Activated CD8-positive, alpha-beta memory T cell treated with anti-CD3 and anti-CD28 coated beads, Interleukin-2, amount 50 U/mL, for 4 hours (primary cell): ENCODE data around the gene PPP4R4.
"Not testable (repeated sequence)": the region's sequence is repeated elsewhere in the genome, so short reads cannot be mapped to it uniquely, and the experiment has no call there.

ENCODE experiments used
- DNase-seq: peaks from one replicate; pipeline ENCODE4 v3.0.0-alpha.2; 2020

The PPP4R4 gene

GRCh38 chr14:94180655-94181271, 6.6 kb downstream of the PPP4R4 start:
- DNase-seq: no peak

DNA sequence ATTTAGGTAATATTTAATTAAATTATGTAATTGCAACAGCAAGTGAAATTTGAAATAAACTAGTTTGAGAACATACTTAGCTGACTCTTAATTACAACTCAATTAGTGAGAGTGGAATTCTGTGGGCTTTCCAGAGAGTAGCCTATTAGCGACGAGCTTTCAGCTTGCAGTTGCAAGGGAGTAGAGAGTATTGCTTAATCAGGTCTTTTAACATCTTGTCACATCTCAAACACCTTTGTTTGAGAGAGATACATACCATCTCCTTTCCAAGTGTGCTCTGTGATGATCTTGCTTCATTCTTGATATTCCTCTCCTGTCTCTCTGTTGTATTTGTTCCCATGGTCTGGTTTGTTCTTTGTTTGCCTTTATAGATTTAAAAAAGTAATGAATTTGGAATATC, 7.7 kb downstream of the PPP4R4 start:
- DNase-seq: no peak

DNA sequence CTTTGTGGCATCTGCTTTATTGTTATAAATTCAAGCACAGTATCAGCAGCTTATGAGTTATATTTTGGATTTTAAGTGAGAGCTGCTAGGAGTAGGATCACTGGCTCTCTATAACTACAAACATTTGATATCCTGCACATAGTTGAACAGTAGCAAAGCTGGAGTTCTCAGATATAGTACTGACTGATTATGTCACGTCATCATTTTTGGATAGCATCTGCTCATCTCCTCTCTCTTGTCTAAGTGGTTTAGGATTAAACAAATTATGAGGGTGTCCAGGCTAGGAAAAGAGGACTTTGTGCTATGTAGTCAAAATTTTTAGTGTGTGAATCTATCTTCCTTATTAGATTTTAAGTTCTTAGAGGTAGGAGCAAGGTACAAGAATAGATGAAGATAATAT, 18.4 kb downstream of the PPP4R4 start:
- no peak for DNase-seq

DNA sequence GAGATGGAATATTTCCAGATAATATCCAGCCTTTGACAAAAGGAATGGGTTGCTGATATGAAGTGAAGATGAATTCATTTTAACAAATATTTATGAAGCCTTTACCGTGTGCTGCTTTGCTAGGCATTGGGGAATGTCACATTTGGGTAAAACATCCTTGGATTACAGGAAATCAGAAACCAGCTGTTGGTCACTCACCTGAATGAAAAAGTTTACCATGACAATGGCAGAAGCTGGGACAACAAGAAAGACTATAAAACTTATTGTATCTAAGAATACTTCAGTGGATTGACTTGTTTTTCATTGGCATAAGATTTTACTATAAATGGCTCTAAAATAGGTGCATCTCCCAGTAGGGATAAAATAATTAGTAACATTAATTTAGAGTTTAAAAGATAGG, 19.7 kb downstream of the PPP4R4 start:
- DNase-seq: no peak

GRCh38 chr14:94196057-94196456, 21.9 kb downstream of the PPP4R4 start:
- no peak for DNase-seq

DNA sequence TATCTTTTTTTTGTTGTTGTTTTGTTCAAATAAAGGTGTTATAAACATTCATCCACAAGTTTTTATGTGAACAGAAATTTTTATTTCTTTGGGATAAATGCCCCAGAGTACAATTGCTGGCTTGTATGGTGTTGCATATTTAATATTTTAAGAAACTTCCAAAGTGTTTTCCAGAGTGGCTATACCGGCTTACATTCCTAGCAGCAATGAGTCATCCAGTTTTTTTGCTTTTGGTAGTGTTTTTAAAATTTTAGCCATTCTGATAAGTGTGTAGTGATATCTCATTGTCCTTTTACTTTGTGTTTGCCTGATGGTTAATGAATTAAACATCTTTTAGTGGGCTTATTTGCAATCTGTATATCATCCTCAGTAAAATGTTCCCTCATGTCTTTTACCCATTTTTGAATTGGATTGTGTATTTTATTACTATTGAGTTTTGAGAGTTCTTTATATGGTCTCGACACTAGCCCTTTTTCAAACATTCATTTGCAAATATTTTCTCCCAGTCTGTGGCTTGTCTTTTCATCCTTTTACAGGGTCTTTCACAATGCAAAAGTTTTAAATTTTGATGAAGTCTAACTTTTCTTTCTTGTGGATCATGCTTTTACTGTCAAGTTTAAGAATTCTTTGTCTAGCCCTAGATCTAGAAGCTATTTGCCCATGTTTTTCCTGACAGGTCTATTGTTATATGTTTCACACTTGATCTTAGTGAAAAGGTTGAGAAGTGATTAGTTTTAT, 29.5 kb downstream of the PPP4R4 start:
- no peak for DNase-seq

GRCh38 chr14:94213021-94213420, 38.9 kb downstream of the PPP4R4 start:
- DNase-seq: no peak

GRCh38 chr14:94213741-94214140, 39.6 kb downstream of the PPP4R4 start:
- no peak for DNase-seq

GRCh38 chr14:94217116-94217515, 43.0 kb downstream of the PPP4R4 start:
- no peak for DNase-seq

DNA sequence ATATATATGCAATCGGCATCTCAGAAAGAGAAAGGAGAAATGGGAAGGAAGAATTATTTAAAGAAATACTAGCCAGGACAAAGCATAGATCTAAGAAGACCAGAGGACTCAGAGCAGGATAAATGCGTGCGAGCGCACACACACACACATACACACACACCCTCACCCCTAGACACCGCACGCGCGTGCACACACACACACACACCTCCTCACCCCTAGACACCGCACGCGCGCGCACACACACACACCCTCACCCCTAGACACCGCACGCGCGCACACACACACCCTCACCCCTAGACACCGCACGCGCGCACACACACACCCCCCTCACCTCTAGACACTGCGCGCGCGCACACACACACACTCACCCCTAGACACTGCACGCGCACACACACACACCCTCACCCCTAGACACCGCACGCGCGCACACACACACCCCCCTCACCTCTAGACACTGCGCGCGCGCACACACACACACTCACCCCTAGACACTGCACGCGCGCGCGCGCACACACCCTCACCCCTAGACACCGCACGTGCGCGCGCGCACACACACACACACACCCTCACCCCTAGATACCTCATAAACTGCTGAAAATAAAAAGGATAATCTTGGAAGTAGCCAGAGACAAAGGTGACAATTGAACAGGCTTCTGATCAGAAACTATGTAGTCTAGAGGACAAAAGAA, 44.2 kb downstream of the PPP4R4 start:
- not testable (repeated sequence) for DNase-seq

- no peak for DNase-seq
These were observed 49.9 kb downstream of the PPP4R4 start for GRCh38 chr14:94224040-94224439.

DNA sequence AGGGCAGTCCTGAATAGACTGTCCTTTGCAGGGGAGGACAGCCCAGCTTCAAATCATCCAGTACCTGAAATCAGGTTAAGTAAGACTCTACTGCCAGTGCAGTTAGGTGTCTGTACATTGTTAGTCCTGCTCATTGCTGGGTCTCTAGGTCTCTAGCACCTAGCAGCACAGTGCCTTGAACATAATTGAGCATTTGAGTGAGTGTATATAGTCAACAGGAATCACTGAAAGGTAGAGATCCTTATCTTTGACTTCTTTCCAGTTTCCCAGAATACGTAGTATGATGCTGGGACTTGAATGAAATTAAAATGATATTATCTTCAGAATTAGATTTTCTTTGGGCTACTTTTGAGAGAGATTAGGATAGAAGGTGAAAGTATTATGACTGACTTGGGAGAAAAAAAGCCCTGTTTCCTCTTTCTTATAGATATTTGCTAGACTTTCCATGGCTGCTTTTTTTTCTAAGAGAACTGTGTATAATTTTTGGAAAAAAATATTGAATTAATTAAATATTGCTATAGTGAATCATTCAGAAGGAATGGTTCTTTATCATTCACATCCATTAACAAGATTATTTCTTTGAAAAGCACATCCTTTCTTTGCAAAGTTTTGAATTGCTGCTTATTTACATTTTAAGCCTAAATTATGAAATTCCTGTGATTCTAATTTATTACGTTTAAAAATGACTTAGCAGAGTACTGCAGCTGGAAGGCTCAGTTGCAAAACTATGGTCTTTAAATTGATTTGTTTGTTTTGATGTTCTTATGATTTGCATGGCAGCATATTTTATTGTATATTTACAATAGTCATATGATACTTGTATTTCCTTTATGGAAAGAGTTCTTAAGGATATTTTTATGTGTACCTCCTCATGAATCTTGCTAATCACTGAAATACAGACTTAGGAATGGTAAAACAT, 51.6 kb downstream of the PPP4R4 start:
- DNase-seq: no peak

DNA sequence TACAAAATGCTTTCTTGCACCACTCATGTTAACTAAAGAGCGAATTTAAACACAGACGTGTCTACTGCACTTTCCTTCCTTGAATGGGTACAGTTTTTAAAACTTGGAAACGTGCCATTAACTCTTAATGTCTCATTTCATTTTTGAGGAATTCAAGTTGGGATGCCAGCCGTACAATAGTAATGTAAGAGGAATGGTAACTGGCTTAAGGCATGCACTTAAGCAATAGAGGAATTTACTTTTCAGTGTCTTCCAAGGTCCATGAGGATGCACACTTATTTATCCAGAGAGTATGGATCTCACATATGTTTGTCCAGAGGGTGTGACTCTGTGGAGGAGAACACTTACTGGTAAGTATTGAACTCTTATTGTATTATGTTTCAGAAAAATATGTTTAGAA, 52.9 kb downstream of the PPP4R4 start:
- DNase-seq: no peak

GRCh38 chr14:94237046-94237445, 62.9 kb downstream of the PPP4R4 start:
- DNase-seq: no peak

GRCh38 chr14:94237983-94238382, 63.9 kb downstream of the PPP4R4 start:
- no peak for DNase-seq

- no peak for DNase-seq
These were observed 65.3 kb downstream of the PPP4R4 start for GRCh38 chr14:94239406-94239805.

DNA sequence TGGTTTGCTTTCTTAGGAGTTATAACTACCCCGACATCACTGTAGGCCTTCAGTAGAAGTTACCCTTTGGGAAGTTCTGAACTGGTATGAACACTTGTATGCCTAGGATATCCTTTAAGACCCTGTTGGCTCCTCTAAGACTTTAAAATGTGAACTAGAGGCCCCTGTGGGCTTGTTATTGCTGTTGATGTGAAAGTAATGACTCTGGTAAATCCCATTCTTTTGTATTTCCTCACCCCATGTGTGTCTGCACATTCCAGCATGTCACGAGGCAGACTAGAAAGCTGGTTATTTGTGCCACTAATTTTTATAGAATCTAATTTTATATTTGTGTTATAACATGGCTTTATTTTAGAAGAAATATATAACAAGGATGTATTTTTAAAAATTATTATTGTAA, 70.1 kb downstream of the PPP4R4 start:
- no peak for DNase-seq

DNA sequence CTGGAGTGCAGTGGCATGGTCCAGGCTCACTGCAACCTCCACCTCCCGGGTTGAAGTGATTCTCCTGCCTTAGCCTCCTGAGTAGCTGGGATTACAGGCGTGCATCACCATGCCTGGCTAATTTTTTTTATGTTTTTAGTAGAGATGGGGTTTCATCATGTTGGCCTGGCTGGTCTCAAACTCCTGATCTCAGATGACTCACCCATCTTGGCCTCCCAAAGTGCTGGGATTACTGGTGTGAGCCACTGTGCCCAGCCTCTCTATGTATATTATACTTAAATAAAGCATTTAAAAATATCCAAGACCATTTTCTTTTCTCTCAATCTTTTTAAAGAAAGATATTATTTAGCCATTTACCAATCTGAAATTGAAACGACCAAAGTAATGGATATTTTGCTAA, 90.1 kb downstream of the PPP4R4 start:
- not testable (repeated sequence) for DNase-seq

GRCh38 chr14:94267352-94267751, 93.2 kb downstream of the PPP4R4 start:
- DNase-seq: no peak

DNA sequence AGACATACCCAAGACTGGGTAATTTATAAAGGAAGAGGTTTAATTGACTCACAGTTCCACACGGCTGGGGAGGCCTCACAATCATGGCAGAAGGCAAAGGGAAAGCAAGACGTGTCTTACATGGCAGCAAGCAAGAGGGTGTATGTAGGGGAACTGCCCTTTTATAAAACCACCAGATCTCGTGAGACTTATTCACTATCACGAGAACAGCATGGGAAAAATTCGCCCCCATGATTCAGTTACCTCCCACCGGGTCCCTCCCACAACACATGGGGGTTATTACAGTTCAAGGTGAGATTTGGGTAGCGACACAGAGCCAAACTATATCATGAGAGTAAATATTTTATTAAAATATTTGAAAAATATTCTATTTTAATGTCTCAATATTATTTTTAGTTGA, 94.5 kb downstream of the PPP4R4 start:
- DNase-seq: not testable (repeated sequence)

GRCh38 chr14:94269156-94269555, 95.0 kb downstream of the PPP4R4 start:
- no peak for DNase-seq

DNA sequence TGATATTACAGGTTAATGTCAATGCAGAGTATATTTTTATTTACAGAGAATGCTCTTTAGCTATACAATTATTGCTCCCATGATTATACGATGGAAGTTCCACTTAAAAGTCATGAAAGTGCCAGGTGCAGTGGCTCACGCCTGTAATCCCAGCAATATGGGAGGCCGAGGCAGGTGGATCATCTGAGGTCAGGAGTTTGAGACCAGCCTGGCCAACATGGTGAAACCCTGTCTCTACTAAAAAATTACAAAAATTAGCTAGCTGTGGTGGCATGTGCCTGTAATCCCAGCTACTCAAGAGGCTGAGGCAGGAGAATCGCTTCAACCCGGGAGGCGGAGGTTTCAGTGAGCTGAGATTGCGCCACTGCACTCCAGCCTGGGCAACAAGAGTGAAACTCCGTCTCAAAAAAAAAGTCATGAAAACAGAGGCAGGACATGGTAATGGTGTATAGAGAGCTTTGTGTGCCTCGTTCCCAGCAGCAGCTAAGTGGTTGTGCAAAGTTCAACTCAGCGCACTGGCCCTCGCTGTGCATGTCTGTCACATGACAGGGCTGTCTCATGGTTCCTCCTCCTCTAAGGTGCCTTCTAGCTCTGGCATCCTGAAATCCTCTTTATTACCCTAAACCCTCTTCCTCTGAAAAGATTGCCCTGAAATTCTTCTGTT, 102.9 kb downstream of the PPP4R4 start:
- not testable (repeated sequence) for DNase-seq

DNA sequence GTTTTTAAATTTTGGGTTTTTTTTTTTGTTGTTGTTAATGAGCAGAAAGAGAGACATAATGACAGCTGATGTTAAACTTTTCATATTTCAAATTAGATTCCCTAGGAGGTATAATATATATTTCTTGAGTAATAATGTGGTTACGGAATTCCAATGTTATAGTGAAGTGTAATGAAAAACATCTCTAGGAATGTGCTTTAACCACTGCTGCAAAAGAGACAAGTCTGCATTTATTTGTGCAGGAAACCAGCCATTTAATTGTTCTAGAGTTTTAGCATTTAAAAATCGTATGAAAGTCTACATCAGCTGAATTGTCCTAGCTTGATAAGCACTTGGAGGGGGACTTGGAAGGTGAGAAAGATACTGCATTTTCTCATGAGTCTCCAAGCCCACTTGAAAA, 104.6 kb downstream of the PPP4R4 start:
- no peak for DNase-seq
